CD4-positive, alpha-beta memory T cell (primary cell): Measurements from ENCODE around the gene PMVK. TPM values are rescaled to one million over a fixed set of nuclear protein-coding genes. Genes with fewer than 3 reads are reported as not detected.

Experiments used
- CTCF ChIA-PET: fragments of 350-600 bp; sonication (Branson Sonifier 250); formaldehyde crosslinking; loops from one replicate; lab custom pipeline; 2021; ENCODE audit warnings: inconsistent platforms; ENCODE audit not compliant: partially characterized antibody; lab: Charles Lee
- POLR2A ChIA-PET: fragments of 350-600 bp; sonication (Branson Sonifier 250); formaldehyde crosslinking; loops from one replicate; lab custom pipeline; 2021; ENCODE audit not compliant: partially characterized antibody; lab: Charles Lee
- DNase-seq, 5 donors: peaks; one replicate each; pipeline versions ENCODE4 v3.0.0 to v3.0.0-alpha.2; 2020 to 2022; ENCODE audit warnings: mixed read lengths in 1 of 5
- H3K27ac ChIP-seq: one replicate; pipeline ENCODE4 v1.7.0; 2013; ENCODE audit warnings: low read depth, low read length
- H3K27me3 ChIP-seq: 2 replicates; pipeline ENCODE4 v1.7.0; 2013; ENCODE audit warnings: mild to moderate bottlenecking, low read length, moderate library complexity; ENCODE audit not compliant: insufficient read depth
- H3K36me3 ChIP-seq: 2 replicates; pipeline ENCODE4 v1.7.0; 2013; ENCODE audit warnings: mild to moderate bottlenecking, low read length, moderate library complexity; ENCODE audit not compliant: insufficient read depth
- H3K4me1 ChIP-seq: 2 replicates; pipeline ENCODE4 v1.7.0; 2013; ENCODE audit warnings: mild to moderate bottlenecking, low read length, moderate library complexity; ENCODE audit not compliant: insufficient read depth
- H3K4me3 ChIP-seq, 2 donors: one replicate each; pipeline ENCODE4 v1.7.0; 2013; ENCODE audit warnings: low read length in 2 of 2, mild to moderate bottlenecking in 1 of 2
- H3K9me3 ChIP-seq, 2 donors: one replicate each; pipeline ENCODE4 v1.7.0; 2013; ENCODE audit warnings: low read length in 2 of 2, control low read depth in 1 of 2; ENCODE audit not compliant: control insufficient read depth in 1 of 2
- H3K27ac Mint-ChIP-seq, 7 donors: one replicate each; pipeline ENCODE4 v1.8.0; 2020 to 2021; ENCODE audit warnings: mixed read lengths in 7 of 7, mild to moderate bottlenecking in 6 of 7, inconsistent platforms in 3 of 7, moderate library complexity in 3 of 7
- H3K27me3 Mint-ChIP-seq, 2 donors: one replicate each; pipeline ENCODE4 v1.8.0; 2020 to 2021; ENCODE audit warnings: mixed read lengths in 2 of 2
- H3K36me3 Mint-ChIP-seq, 2 donors: one replicate each; pipeline ENCODE4 v1.8.0; 2020 to 2021; ENCODE audit warnings: mixed read lengths in 2 of 2, inconsistent platforms in 1 of 2, mild to moderate bottlenecking in 1 of 2
- H3K4me1 Mint-ChIP-seq, 4 donors: one replicate each; pipeline ENCODE4 v1.8.0; 2020 to 2021; ENCODE audit warnings: mixed read lengths in 4 of 4, mild to moderate bottlenecking in 1 of 4
- H3K4me3 Mint-ChIP-seq, 8 donors: one replicate each; pipeline ENCODE4 v1.8.0; 2020 to 2021; ENCODE audit warnings: mixed read lengths in 8 of 8, mild to moderate bottlenecking in 7 of 8, moderate library complexity in 6 of 8, inconsistent platforms in 3 of 8
- H3K9me3 Mint-ChIP-seq, 8 donors: one replicate each; pipeline ENCODE4 v1.8.0; 2020 to 2021; ENCODE audit warnings: mixed read lengths in 8 of 8, mild to moderate bottlenecking in 5 of 8, inconsistent platforms in 3 of 8, moderate library complexity in 1 of 8
- intact Hi-C: fragments of 100-400 bp; cut with micrococcal nuclease; formaldehyde crosslinking; loops from one replicate; pipeline ENCODE4 v1.15.1; 2023
- polyA plus RNA-seq, 2 donors: library from polyadenylated mRNA; unstranded; fragments of 300-500 nt; fragmentation: Illumina TruSeq; gene quantifications; one replicate each; pipeline ENCODE4 v1.2.3, GENCODE V29; 2021
- total RNA-seq, 2 experiments: library from RNA; stranded (reverse); gene quantifications; one replicate each; pipeline ENCODE4 v1.2.3, GENCODE V29; 2021

PMVK gene
- total and polyA plus RNA-seq, 4 experiments from 2014 or later, result 17.6 to 87.0 (median 41.4) TPM

- Mint-ChIP-seq H3K27me3 (no peaks in the 10 kb centered on the region), H3K4me3 (no peak overlapping the region), H3K4me1 (peaks cover 24 to 45% (median 30%) of the 10 kb centered on the region in 4 donors), H3K36me3 (peaks cover 28 to 60% of the 10 kb centered on the region in 2 donors), H3K27ac (peak overlapping the region in 6 of 7 donors; percentile 22 to 87 (median 64)), H3K9me3 (no peaks in the 10 kb centered on the region)
- H3K36me3 ChIP-seq, result peaks cover 54% of the 10 kb centered on the region
- H3K4me1 ChIP-seq, result peaks cover 33% of the 10 kb centered on the region
- ChIA-PET CTCF (interaction anchor here (1.2 to 4.8 kb wide), 3 partner anchors 32 to 49 kb away, joined by 4 to 28 read pairs (median 5); no protein-coding TSS in a partner anchor), POLR2A (interaction anchor here (1.0 to 41.7 kb wide), 3 partner anchors 13 to 39 kb away, joined by 3 to 1543 read pairs (median 52); partner anchors contain the start of genes FLAD1, LENEP, PBXIP1 and ZBTB7B)
- H3K27ac ChIP-seq, result no peak overlapping the region
- no peaks in the 10 kb centered on the region for H3K9me3 ChIP-seq
- intact Hi-C loops, result no loop called here
- no peak overlapping the region for H3K4me3 ChIP-seq
- peak in 1 of 5 donors; percentile 1 for DNase-seq
- H3K27me3 ChIP-seq, result no peaks in the 10 kb centered on the region
Observed at GRCh38 chr1:154967331-154967950, 30.9 kb upstream of the PMVK start.

- Histone ChIP-seq H3K4me1 (peaks cover 23% of the 10 kb centered on the region), H3K27me3 (no peaks in the 10 kb centered on the region), H3K36me3 (peaks cover 54% of the 10 kb centered on the region), H3K9me3 (no peaks in the 10 kb centered on the region), H3K27ac (no peak overlapping the region), H3K4me3 (no peak overlapping the region)
- ChIA-PET CTCF (interaction anchor here (0.6 to 4.8 kb wide), 9 partner anchors 21 to 1334 kb away, joined by 3 to 28 read pairs (median 4); partner anchors contain the start of gene ADAM15), POLR2A (interaction anchor here (1.0 to 41.7 kb wide), 5 partner anchors 8 to 40 kb away, joined by 3 to 1543 read pairs (median 5); partner anchors contain the start of genes CKS1B, FLAD1, LENEP and PBXIP1)
- peak overlapping the region in 2 of 7 donors; percentile 42 to 65 for H3K27ac Mint-ChIP-seq
- peaks cover 17 to 37% (median 25%) of the 10 kb centered on the region in 4 donors for H3K4me1 Mint-ChIP-seq
- peaks cover 23 to 60% of the 10 kb centered on the region in 2 donors for H3K36me3 Mint-ChIP-seq
- H3K4me3 Mint-ChIP-seq, result no peak overlapping the region
- intact Hi-C loops, result no loop called here
- DNase-seq, result peak in 1 of 5 donors; percentile 3
- no peaks in the 10 kb centered on the region for H3K9me3 Mint-ChIP-seq
- no peaks in the 10 kb centered on the region for H3K27me3 Mint-ChIP-seq
Observed at GRCh38 chr1:154966111-154966510, 29.6 kb upstream of the PMVK start.

GRCh38 chr1:154964359-154964758 is 27.8 kb upstream of the PMVK start:
- no peak overlapping the region for H3K4me3 Mint-ChIP-seq
- peak overlapping the region in 5 of 7 donors; percentile 29 to 98 (median 57) for H3K27ac Mint-ChIP-seq
- no peaks in the 10 kb centered on the region for H3K9me3 ChIP-seq
- H3K9me3 Mint-ChIP-seq, result no peaks in the 10 kb centered on the region
- H3K27ac ChIP-seq, result no peak overlapping the region
- intact Hi-C loops, result no loop called here
- no peaks in the 10 kb centered on the region for H3K27me3 ChIP-seq
- H3K4me1 Mint-ChIP-seq, result peaks cover 18 to 42% (median 27%) of the 10 kb centered on the region in 4 donors
- ChIA-PET POLR2A (interaction anchor here (1.7 to 41.7 kb wide), 4 partner anchors 9 to 42 kb away, joined by 7 to 1543 read pairs (median 89); partner anchors contain the start of genes CKS1B, FLAD1, LENEP and PBXIP1), CTCF (interaction anchor here (0.9 to 4.8 kb wide), 6 partner anchors 8 to 56 kb away, joined by 3 to 28 read pairs (median 6); partner anchors contain the start of genes CKS1B, FLAD1 and PBXIP1)
- peaks cover 31% of the 10 kb centered on the region for H3K4me1 ChIP-seq
- peaks cover 29 to 66% of the 10 kb centered on the region in 2 donors for H3K36me3 Mint-ChIP-seq
- H3K36me3 ChIP-seq, result peaks cover 49% of the 10 kb centered on the region
- no peak for DNase-seq
- no peaks in the 10 kb centered on the region for H3K27me3 Mint-ChIP-seq
- no peak overlapping the region for H3K4me3 ChIP-seq

GRCh38 chr1:154963643-154964042 is 27.1 kb upstream of the PMVK start:
- Mint-ChIP-seq H3K4me1 (peaks cover 18 to 38% (median 26%) of the 10 kb centered on the region in 4 donors), H3K27ac (peak overlapping the region in 6 of 7 donors; percentile 25 to 98 (median 72)), H3K4me3 (peak overlapping the region in 3 of 8 donors; percentile 11 to 35 (median 15)), H3K27me3 (no peaks in the 10 kb centered on the region), H3K36me3 (peaks cover 29 to 60% of the 10 kb centered on the region in 2 donors), H3K9me3 (no peaks in the 10 kb centered on the region)
- ChIA-PET CTCF (interaction anchor here (1.3 to 4.8 kb wide), 5 partner anchors 8 to 53 kb away, joined by 4 to 28 read pairs (median 7); partner anchors contain the start of genes CKS1B and PBXIP1), POLR2A (interaction anchor here (1.7 to 41.7 kb wide), 5 partner anchors 10 to 43 kb away, joined by 7 to 1543 read pairs (median 52); partner anchors contain the start of genes CKS1B, FLAD1, LENEP and PBXIP1)
- Histone ChIP-seq H3K27ac (no peak overlapping the region), H3K9me3 (no peaks in the 10 kb centered on the region), H3K4me3 (no peak overlapping the region), H3K27me3 (no peaks in the 10 kb centered on the region), H3K36me3 (peaks cover 50% of the 10 kb centered on the region), H3K4me1 (peaks cover 32% of the 10 kb centered on the region)
- no peak for DNase-seq
- intact Hi-C loops, result no loop called here

- H3K27ac ChIP-seq, result peak overlapping the region; percentile 84
- H3K36me3 Mint-ChIP-seq, result peaks cover 29 to 57% of the 10 kb centered on the region in 2 donors
Observed at GRCh38 chr1:154962795-154963330, 26.3 kb upstream of the PMVK start.

GRCh38 chr1:154962156-154962749 is 25.7 kb upstream of the PMVK start:
- CTCF ChIA-PET, result interaction anchor here (0.7 to 3.9 kb wide), 13 partner anchors 10 to 98 kb away, joined by 3 to 41 read pairs (median 7); partner anchors contain the start of genes CKS1B, FLAD1, PMVK and SHC1
- DNase-seq, result peak in 3 of 5 donors; percentile 41 to 51 (median 49)
- intact Hi-C loops, result no loop called here
- H3K9me3 Mint-ChIP-seq, result no peaks in the 10 kb centered on the region
- Histone ChIP-seq H3K36me3 (peaks cover 46% of the 10 kb centered on the region), H3K27ac (peak overlapping the region; percentile 84), H3K27me3 (no peaks in the 10 kb centered on the region), H3K4me3 (peak overlapping the region; percentile 63 to 65), H3K9me3 (no peaks in the 10 kb centered on the region), H3K4me1 (peaks cover 38% of the 10 kb centered on the region)
- H3K27ac Mint-ChIP-seq, result peak overlapping the region; percentile 85 to 98 (median 93)
- no peaks in the 10 kb centered on the region for H3K27me3 Mint-ChIP-seq
- peak overlapping the region; percentile 81 to 90 (median 84) for H3K4me3 Mint-ChIP-seq
- H3K36me3 Mint-ChIP-seq, result peaks cover 28 to 56% of the 10 kb centered on the region in 2 donors
- H3K4me1 Mint-ChIP-seq, result peaks cover 21 to 51% (median 33%) of the 10 kb centered on the region in 4 donors
- POLR2A ChIA-PET, result interaction anchor here (0.8 to 41.7 kb wide), 9 partner anchors 11 to 123 kb away, joined by 3 to 1543 read pairs (median 22); partner anchors contain the start of genes ADAM15, CKS1B, FLAD1 and LENEP

More at GRCh38 chr1:154962795-154963330, 26.3 kb upstream of the PMVK start:
- POLR2A ChIA-PET, result interaction anchor here (1.0 to 41.7 kb wide), 7 partner anchors 9 to 88 kb away, joined by 3 to 1543 read pairs (median 50); partner anchors contain the start of genes ADAM15, CKS1B, FLAD1 and LENEP
- Mint-ChIP-seq H3K27me3 (no peaks in the 10 kb centered on the region), H3K9me3 (no peaks in the 10 kb centered on the region), H3K27ac (peak overlapping the region; percentile 85 to 98 (median 93)), H3K4me3 (peak overlapping the region; percentile 58 to 90 (median 84)), H3K4me1 (peaks cover 21 to 45% (median 31%) of the 10 kb centered on the region in 4 donors)
- Histone ChIP-seq H3K4me3 (peak overlapping the region in 1 of 2 donors; percentile 65), H3K27me3 (no peaks in the 10 kb centered on the region), H3K4me1 (peaks cover 32% of the 10 kb centered on the region), H3K9me3 (no peaks in the 10 kb centered on the region), H3K36me3 (peaks cover 52% of the 10 kb centered on the region)
- intact Hi-C loops, result no loop called here
- DNase-seq, result peak in 1 of 5 donors; percentile 8
- CTCF ChIA-PET, result interaction anchor here (0.7 to 4.8 kb wide), 7 partner anchors 9 to 97 kb away, joined by 3 to 41 read pairs (median 19); partner anchors contain the start of genes CKS1B and SHC1
